Amygdala (tissue), 56 donors: ENCODE data around the gene AVEN.
"Not testable (repeated sequence)": the region's sequence is repeated elsewhere in the genome, so short reads cannot be mapped to it uniquely, and the experiment has no call there.

Experiments
- DNase-seq, 56 donors: peaks; one replicate each; lab custom pipeline; 2025; lab: John Stamatoyannopoulos, UW

Gene AVEN

DNA sequence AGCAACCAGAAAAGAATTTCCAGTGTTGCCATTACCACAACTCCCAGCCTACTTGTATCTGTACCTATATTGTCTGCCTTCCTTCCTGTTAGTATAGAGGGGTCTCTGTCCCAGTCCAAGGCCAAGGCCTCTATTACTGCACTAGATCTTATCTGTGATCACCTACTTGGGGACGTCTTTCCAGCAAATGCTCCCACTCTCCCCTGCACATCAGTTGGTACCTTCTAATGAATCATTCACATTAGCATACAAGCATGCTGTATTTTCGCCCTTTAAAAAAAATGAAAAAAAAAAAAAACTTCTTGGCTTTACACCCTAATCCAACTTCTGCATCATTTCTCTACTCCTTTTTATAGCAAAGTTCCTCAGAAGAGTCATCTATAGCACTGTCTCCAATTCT lies 4.8 kb upstream of the AVEN start:
- no peak for DNase-seq

- no peak for DNase-seq
These were observed 4.4 kb upstream of the AVEN start for GRCh38 chr15:34043391-34043790.

GRCh38 chr15:34039790-34040113 lies 748 bp upstream of the AVEN start:
- no peak for DNase-seq

- peak in 53 of 56 donors; percentile 29 to 92 (median 73) for DNase-seq
These were observed 757 bp downstream of the AVEN start for GRCh38 chr15:34038023-34038870.

DNA sequence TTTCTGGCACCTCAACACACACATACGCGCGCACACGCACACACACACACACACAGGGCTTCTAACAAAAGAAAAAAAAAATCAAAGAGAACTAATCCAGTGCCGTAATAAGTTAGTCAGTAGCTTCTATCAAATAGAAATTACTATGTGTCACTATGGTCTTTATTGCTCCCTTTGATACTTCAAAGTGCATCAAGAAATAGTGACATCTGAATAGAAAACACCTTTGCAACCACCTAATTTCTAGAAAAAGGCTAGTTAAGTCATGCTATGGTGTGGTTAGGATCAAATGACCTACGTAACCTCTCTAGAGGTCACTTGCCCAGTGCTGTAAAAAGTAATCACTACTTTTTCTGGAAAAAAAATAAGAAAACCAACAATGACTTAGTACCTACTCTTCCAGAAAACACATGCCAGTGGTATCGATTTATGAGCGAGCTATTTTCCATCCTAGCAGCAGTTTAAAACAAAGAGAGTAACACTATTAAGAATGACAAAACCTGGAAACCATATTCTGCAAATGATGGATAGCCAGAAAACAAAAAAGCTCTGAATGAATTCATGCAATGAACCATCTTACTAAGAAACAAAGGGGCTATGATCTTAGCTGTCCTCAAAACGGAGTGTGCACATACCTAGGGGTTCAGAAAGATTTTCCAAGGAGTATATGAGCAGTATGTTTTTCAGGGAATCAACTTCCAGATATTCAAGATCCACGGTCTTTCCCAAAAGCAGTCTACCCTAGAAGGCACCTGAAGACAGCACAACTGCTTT lies 6.8 kb downstream of the AVEN start:
- no peak for DNase-seq

- no peak for DNase-seq
These were observed 11.4 kb downstream of the AVEN start for GRCh38 chr15:34027606-34028005.

GRCh38 chr15:34025252-34025651 lies 13.8 kb downstream of the AVEN start:
- DNase-seq, result no peak

DNA sequence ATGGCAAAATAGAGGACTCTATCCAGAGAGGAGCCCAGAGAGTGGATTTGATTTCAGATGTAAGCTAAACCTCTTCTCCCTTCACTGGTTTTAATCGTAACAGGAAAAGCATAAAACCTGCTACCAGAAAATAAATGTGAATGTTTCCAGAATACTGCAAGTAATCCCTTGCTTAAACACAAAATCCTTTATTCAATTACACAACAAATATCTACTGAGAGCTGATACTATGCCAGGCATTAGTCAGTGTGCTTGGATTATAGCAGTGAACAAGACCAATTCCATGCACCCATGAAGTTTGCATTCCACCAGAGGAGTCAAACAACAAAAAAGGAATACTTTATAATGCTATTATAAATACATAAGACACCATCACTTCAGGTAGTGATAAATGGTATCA lies 15.1 kb downstream of the AVEN start:
- no peak for DNase-seq

- DNase-seq, result no peak
These were observed 19.5 kb downstream of the AVEN start for GRCh38 chr15:34019369-34019990.

DNA sequence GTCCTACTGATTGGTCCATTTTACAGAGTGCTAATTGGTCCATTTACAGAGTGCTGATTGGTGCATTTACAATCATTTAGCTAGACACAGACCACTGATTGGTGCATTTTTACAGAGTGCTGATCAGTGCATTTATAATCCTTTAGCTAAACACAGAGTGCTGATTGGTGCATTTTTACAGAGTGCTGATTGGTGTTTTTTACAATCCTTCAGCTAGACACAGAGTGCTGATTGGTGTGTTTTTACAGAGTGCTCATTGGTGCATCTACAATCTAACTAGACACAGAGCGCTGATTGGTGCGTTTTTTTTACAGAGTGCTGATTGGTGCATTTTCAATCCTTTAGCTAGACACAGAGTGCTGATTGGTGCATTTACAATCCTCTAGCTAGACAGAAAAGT lies 20.3 kb downstream of the AVEN start:
- DNase-seq, result not testable (repeated sequence)

GRCh38 chr15:34018021-34018645 lies 20.9 kb downstream of the AVEN start:
- no peak for DNase-seq

GRCh38 chr15:34014556-34014955 lies 24.4 kb downstream of the AVEN start:
- DNase-seq, result no peak

GRCh38 chr15:34013746-34014145 lies 25.3 kb downstream of the AVEN start:
- no peak for DNase-seq

- DNase-seq, result no peak
These were observed 26.5 kb downstream of the AVEN start for GRCh38 chr15:34012461-34013028.

GRCh38 chr15:34011481-34011880 lies 27.5 kb downstream of the AVEN start:
- DNase-seq, result no peak

GRCh38 chr15:34010921-34011320 lies 28.1 kb downstream of the AVEN start:
- no peak for DNase-seq

GRCh38 chr15:34009656-34010055 lies 29.3 kb downstream of the AVEN start:
- DNase-seq, result no peak

- DNase-seq, result no peak
These were observed 32.6 kb downstream of the AVEN start for GRCh38 chr15:34006381-34006780.

DNA sequence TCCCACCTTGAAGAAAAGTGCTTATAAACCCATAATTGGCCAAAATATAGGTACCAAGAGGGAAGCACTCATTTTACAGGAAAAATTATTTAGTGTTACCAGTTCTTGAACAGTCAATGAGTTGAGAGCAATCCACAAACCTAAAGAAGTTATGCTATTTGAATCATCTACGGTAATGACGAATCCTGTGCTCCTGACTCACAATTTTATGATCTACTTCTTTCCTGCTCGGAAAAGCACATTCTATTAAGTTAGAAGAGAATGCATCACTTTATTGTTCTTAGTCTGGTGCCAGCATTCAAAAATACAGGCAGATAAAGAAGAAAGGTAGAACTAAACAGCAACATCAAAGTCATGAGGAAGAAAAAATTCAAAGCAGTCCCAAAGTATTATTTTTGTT lies 37.5 kb downstream of the AVEN start:
- DNase-seq, result no peak

DNA sequence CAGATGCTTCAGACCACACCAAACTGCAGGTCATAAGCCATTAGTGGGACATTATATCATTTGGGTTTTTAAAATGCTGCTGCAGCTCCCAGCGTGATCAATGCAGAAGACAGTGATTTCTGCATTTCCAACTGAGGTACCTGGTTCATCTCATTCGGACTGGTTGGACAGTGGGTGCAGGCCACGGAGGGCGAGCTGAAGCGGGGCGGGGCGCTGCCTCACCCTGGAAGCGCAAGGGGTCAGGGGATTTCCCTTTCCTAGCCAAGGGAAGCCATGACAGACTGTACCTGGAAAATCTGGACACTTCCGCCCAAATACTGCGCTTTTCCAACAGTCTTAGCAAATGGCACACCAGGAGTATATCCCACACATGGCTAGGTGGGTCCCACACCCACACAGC lies 43.3 kb downstream of the AVEN start:
- DNase-seq, result not testable (repeated sequence)
